Loucy (cell line): ENCODE data around the gene PANX2.

Experiments used
- H2AFZ ChIP-seq: fragments of 200-600 bp; sonication (generic); 2 replicates; pipeline ENCODE4 v1.6.0; 2016; ENCODE audit warnings: antibody characterized with exemption, mild to moderate bottlenecking, low read length, moderate library complexity
- H3F3A ChIP-seq: fragments of 200-600 bp; 2 replicates; pipeline ENCODE4 v1.6.0; 2016; ENCODE audit warnings: antibody characterized with exemption, low read depth, mild to moderate bottlenecking
- H3K27me3 ChIP-seq: fragments of 200-600 bp; sonication (generic); 2 replicates; pipeline ENCODE4 v1.6.1; 2014; ENCODE audit warnings: low read length, mild to moderate bottlenecking; ENCODE audit not compliant: insufficient read depth, poor library complexity, severe bottlenecking
- H3K36me3 ChIP-seq: fragments of 200-600 bp; sonication (generic); 2 replicates; pipeline ENCODE4 v1.6.1; 2016; ENCODE audit warnings: low read length; ENCODE audit not compliant: insufficient read depth
- H3K4me1 ChIP-seq: fragments of 200-600 bp; sonication (generic); 2 replicates; pipeline ENCODE4 v1.5.1; 2014; ENCODE audit warnings: low read length, mild to moderate bottlenecking; ENCODE audit not compliant: insufficient read depth, poor library complexity, severe bottlenecking
- H3K4me2 ChIP-seq: fragments of 200-600 bp; sonication (generic); 2 replicates; pipeline ENCODE4 v1.6.0; 2014; ENCODE audit warnings: antibody characterized with exemption, low read length, low read depth, mild to moderate bottlenecking; ENCODE audit not compliant: poor library complexity, severe bottlenecking
- H3K4me3 ChIP-seq: fragments of 200-600 bp; sonication (generic); 2 replicates; pipeline ENCODE4 v1.5.1; 2014; ENCODE audit warnings: low read length, mild to moderate bottlenecking, mixed read lengths; ENCODE audit not compliant: poor library complexity, severe bottlenecking
- H3K79me2 ChIP-seq: fragments of 200-600 bp; sonication (generic); 2 replicates; pipeline ENCODE4 v1.6.1; 2014; ENCODE audit warnings: low read length; ENCODE audit not compliant: insufficient read depth
- H3K9ac ChIP-seq: fragments of 200-600 bp; sonication (generic); 2 replicates; pipeline ENCODE4 v1.6.0; 2014; ENCODE audit warnings: mild to moderate bottlenecking, low read depth, low read length, moderate library complexity; ENCODE audit not compliant: poor library complexity, severe bottlenecking
- H3K9me2 ChIP-seq: fragments of 200-600 bp; sonication (generic); replicated peaks from 2 replicates; pipeline ENCODE4 v1.6.1; 2016; ENCODE audit warnings: low read depth, low read length, mixed read lengths
- H3K9me3 ChIP-seq: fragments of 200-600 bp; sonication (generic); 2 replicates; pipeline ENCODE4 v1.6.1; 2014; ENCODE audit warnings: mild to moderate bottlenecking, antibody characterized with exemption, low read length, low read depth; ENCODE audit not compliant: insufficient read depth
- H4K20me1 ChIP-seq: fragments of 200-600 bp; sonication (generic); 2 replicates; pipeline ENCODE4 v1.6.0; 2014; ENCODE audit warnings: antibody characterized with exemption, low read length, mild to moderate bottlenecking; ENCODE audit not compliant: insufficient read depth, poor library complexity, severe bottlenecking
- EZH2phosphoT487 ChIP-seq: fragments of 200-600 bp; IDR thresholded peaks from 2 replicates; pipeline ENCODE4 v1.6.1; 2018; ENCODE audit warnings: antibody characterized with exemption, mild to moderate bottlenecking, moderate library complexity, borderline replicate concordance
- TF ChIP-seq, protein P1 (sequence below): fragments of 200-600 bp; sonication (generic); conservative IDR thresholded peaks from 2 replicates; pipeline ENCODE4 v1.5.1; 2014; ENCODE audit warnings: mild to moderate bottlenecking, antibody characterized with exemption, low read length

The PANX2 gene

DNA sequence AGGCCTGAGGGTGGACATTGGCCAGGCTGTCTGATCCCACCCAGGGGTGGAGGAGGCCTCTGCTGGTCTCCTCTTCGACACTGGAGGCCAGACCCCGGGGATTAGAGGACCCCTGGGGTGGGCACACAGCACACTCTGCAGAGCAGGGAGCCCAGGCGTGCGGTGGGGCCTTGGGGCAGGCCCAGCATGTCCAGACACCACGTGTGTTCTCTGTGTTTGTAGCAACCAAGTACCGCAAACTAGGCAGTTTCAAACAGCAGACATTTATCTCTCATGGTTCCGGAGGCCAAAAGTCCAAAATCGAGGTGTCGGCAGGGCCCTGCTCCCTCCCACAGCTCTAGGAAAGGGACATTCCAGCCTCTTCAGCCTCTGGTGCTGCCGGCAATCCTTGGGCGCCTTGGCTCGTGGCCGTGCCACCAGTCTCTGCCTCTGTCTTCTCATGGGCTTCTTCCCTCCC, 1.5 kb downstream of the PANX2 start:
- Histone ChIP-seq H4K20me1 (no peaks in the 10 kb centered on the region), H3K9me2 (no peaks in the 10 kb centered on the region), H3K9ac (no peak overlapping the region), H3K4me1 (no peaks in the 10 kb centered on the region), H3K9me3 (no peaks in the 10 kb centered on the region), H3K79me2 (no peaks in the 10 kb centered on the region), H3K4me3 (no peak overlapping the region), H3K27me3 (no peaks in the 10 kb centered on the region), H3K4me2 (no peak overlapping the region), H3K36me3 (no peaks in the 10 kb centered on the region), H3F3A (no peaks in the 10 kb centered on the region), H2AFZ (no peak overlapping the region)
- TF ChIP-seq, protein P1, sequence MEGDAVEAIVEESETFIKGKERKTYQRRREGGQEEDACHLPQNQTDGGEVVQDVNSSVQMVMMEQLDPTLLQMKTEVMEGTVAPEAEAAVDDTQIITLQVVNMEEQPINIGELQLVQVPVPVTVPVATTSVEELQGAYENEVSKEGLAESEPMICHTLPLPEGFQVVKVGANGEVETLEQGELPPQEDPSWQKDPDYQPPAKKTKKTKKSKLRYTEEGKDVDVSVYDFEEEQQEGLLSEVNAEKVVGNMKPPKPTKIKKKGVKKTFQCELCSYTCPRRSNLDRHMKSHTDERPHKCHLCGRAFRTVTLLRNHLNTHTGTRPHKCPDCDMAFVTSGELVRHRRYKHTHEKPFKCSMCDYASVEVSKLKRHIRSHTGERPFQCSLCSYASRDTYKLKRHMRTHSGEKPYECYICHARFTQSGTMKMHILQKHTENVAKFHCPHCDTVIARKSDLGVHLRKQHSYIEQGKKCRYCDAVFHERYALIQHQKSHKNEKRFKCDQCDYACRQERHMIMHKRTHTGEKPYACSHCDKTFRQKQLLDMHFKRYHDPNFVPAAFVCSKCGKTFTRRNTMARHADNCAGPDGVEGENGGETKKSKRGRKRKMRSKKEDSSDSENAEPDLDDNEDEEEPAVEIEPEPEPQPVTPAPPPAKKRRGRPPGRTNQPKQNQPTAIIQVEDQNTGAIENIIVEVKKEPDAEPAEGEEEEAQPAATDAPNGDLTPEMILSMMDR = no peak
- no peak for TF ChIP-seq EZH2phosphoT487

DNA sequence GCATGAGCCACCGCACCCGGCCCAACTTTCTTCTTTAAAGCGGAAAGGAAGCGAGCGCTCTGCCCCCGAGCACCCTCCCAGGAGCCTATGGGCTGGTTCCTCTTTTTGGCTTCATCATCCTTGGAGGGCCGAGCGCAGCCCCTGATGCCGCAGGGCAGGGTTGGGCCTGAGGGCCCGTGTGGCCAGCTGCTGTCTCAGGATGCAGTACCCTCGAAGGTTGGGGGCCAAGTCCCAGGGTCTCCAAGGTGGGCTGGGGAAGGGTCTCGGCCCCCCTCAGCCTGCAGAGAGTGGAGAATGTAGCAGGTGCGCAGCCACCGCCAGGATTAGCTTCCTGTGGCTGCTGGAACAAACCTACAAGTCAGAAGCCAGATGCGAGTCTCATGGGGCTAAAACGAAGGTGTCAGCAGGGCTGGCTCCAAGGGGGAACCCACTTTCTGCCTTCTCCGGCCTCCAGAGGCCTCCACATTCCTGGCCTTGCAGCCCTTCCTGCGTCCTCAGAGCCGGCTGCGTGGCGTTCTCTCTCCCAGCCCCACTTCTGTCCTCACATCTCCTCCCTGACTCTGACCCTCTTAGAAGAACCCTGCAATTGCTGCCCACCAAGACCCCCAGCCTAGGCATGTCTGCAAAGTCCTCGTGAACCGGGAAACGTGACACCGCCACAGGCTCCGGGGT, 2.9 kb downstream of the PANX2 start:
- no peaks in the 10 kb centered on the region for H3K9me2 ChIP-seq
- no peaks in the 10 kb centered on the region for H3K36me3 ChIP-seq
- H3K79me2 ChIP-seq = no peaks in the 10 kb centered on the region
- no peaks in the 10 kb centered on the region for H3K4me1 ChIP-seq
- no peak overlapping the region for H3K4me3 ChIP-seq
- no peaks in the 10 kb centered on the region for H4K20me1 ChIP-seq
- H3K9me3 ChIP-seq = no peaks in the 10 kb centered on the region
- no peak overlapping the region for H2AFZ ChIP-seq
- no peak overlapping the region for H3K4me2 ChIP-seq
- no peaks in the 10 kb centered on the region for H3K27me3 ChIP-seq
- no peak overlapping the region for H3K9ac ChIP-seq
- no peaks in the 10 kb centered on the region for H3F3A ChIP-seq
- no peak for TF ChIP-seq EZH2phosphoT487
- TF ChIP-seq, protein P1 = no peak

GRCh38 chr22:50173983-50174355, 3.4 kb downstream of the PANX2 start:
- Histone ChIP-seq H3K79me2 (no peaks in the 10 kb centered on the region), H3K9ac (no peak overlapping the region), H4K20me1 (no peaks in the 10 kb centered on the region), H2AFZ (no peak overlapping the region), H3F3A (no peaks in the 10 kb centered on the region), H3K4me2 (no peak overlapping the region), H3K9me3 (no peaks in the 10 kb centered on the region), H3K4me3 (no peak overlapping the region), H3K9me2 (no peaks in the 10 kb centered on the region), H3K27me3 (no peaks in the 10 kb centered on the region), H3K4me1 (no peaks in the 10 kb centered on the region), H3K36me3 (no peaks in the 10 kb centered on the region)
- no peak for TF ChIP-seq EZH2phosphoT487
- TF ChIP-seq, protein P1 = no peak
